Prostate gland (tissue), 2 donors: Measurements from ENCODE around the gene IFI16.

Source experiments
- CTCF ChIP-seq, 4 experiments: fragments of 200-600 bp in 2 of 4; fragments of 450-650 bp in 2 of 4; sonication (generic) in 2 of 4; IDR thresholded peaks; 1 replicate in 3 of 4; 2 replicates in 1 of 4; pipeline ENCODE4 v1.5.1; 2016 to 2019; ENCODE audit warnings: antibody characterized with exemption in 4 of 4, mild to moderate bottlenecking in 2 of 4, moderate library complexity in 2 of 4
- POLR2A ChIP-seq: fragments of 450-650 bp; IDR thresholded peaks from one replicate; pipeline ENCODE4 v1.6.1; 2016; ENCODE audit warnings: antibody characterized with exemption, mild to moderate bottlenecking
- POLR2AphosphoS5 ChIP-seq: sonication (generic); formaldehyde crosslinking; IDR thresholded peaks from one replicate; pipeline ENCODE4 v1.6.1; 2017; ENCODE audit warnings: antibody characterized with exemption

GRCh38 chr1:159000625-159001024 lies 9.1 kb upstream of the IFI16 start:
- TF ChIP-seq POLR2A (no peak), CTCF (IDR thresholded peaks at IDR 0.05) (no peak), POLR2AphosphoS5 (peak; percentile 84)
